HG03139 (cell line): ENCODE results near the gene TNNT1.
A peak's percentile ranks its signal among the peaks of the same experiment; 100 is the strongest.
"Not testable (repeated sequence)": the region's sequence is repeated elsewhere in the genome, so short reads cannot be mapped to it uniquely, and the experiment has no call there.

Experiments used
- ATAC-seq: cut with Tn5 transposase; IDR thresholded peaks from one replicate; pipeline ENCODE4 v1.9.1; 2021; ENCODE audit not compliant: unreplicated experiment

TNNT1 gene

DNA sequence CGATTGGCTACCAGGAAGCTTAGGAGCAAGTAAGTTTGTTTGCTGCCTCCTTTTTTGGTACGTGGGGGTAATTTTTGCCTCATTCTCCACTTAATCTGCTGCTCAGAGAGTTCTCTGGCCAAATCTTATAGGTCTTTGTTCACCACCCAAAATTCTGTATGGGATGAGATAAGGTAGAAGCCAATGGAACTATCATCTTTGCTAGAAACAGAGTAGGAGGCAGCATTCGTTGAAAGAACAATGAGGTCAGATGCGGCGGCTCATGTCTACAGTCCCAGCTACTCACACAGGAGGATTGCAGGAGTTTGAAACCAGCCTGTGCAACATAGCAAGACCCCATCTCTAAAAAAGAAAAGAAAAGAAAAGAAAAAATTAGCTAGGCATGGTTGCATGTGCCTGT is 22.4 kb upstream of the TNNT1 start:
- no peak for ATAC-seq

- no peak for ATAC-seq
Observed at GRCh38 chr19:55169136-55169535, 20.1 kb upstream of the TNNT1 start.

GRCh38 chr19:55166530-55167268 is 17.7 kb upstream of the TNNT1 start, which contains the start of gene DNAAF3:
TSS of gene DNAAF3 (minus strand) at chr19:55166613. CDS start at chr19:55166413, 200 bp downstream.
- ATAC-seq, result no peak

DNA sequence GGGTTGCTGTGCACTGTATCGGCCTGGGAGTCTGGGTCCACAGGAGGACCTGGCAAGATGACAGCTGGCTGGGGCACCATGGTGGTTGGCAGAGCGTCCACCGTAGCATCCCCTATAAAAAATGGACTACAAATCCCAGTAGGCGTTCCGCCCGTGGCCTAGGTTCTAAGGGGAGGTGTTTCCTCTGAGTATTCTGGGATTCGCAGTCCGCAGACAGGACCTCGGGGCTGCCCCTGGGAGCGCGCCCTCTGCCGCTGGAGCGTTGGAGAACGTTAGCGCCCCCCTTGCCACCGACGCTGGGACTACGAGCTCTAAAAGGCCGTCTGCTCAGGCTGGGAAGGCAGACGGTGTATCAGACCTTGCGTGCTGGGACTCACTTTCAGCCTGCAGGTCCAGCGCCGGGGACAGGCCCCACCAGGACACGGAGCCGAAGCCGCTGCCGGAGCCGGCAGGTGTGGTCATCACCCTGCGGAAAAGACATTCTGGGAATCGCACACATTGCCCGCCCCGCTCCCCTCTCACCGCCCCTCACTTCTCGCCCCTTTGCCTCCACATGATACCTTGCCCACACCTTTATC is 17.0 kb upstream of the TNNT1 start:
- no peak for ATAC-seq

DNA sequence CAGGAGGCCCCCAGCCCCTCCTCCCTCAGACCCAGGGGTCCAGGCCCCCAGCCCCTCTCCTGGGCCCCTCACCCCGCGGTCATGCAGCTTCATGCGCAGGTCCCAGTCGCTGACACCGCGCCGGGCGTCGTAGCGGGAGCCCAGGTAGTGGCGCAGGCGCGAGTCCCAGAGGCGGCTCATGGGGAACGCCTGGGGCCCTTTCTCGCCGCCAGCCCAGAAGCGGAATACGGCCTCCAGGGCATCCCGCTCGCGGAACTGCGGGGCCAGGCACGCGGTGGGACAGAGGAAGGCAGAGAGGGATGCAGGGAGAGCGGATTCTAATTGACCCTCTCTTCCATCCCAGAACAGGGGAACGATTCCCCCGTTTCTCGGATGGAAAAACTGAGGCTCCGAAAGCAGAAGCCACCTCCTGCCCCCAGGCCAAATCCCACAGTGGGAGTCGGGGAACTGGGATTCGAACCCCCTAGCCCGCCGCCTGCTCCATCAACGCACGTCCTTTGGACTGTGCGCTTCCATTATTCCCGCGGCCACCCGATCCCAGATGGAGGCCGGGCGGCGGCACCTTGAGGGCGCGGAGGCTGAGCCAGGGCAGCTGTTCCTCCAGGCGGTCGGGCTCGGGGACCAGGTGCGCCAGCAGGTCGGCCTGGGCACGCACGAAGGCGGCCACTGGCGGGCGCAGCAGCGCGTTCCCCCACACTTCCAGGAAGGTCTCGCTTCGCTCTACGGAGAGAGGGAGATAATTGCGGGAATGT is 12.7 kb upstream of the TNNT1 start:
- ATAC-seq, result no peak

GRCh38 chr19:55160986-55161365 is 12.0 kb upstream of the TNNT1 start:
- ATAC-seq, result no peak

DNA sequence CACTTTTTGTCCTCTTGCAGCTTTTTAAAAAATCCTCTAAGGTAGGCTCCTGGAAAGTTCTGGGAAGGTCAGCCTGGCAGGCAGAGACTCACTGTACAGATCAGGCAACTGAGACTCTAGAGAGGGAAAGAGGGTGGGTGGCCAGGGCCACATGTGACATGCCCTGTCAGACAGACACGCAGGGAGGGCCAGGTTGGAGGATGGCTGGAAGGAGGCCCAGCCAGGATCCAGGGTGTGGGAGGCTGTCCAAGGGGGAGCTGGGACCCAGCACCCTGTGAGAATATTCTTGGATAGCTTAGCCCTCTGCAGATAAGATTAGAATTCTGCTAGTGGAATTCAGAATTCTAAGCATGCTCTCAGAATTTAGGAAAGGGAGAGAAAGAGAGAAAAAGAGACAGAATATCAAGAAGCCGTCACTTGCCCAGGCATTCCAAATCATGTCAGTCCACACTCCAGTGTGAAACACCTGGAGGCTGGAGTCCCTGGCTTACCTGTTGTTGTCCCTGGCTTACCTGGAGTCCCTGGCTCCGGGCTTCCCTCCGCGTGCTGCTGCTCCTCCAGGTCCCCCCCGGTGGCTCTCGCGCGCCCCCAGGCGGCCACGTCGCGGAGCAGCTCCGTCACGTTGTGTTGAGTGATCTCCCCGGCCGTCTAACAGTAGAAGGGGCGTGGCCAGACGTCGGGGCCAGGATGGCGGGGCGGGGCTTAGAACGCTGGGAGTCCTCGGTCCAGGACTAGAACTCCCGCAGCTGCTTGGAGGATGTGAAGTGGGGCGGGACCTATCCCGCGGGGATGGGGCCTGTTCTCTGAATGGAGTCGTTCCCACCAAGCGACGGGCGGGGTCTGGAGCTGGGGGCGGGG is 11.4 kb upstream of the TNNT1 start:
- peak; percentile 58 for ATAC-seq

DNA sequence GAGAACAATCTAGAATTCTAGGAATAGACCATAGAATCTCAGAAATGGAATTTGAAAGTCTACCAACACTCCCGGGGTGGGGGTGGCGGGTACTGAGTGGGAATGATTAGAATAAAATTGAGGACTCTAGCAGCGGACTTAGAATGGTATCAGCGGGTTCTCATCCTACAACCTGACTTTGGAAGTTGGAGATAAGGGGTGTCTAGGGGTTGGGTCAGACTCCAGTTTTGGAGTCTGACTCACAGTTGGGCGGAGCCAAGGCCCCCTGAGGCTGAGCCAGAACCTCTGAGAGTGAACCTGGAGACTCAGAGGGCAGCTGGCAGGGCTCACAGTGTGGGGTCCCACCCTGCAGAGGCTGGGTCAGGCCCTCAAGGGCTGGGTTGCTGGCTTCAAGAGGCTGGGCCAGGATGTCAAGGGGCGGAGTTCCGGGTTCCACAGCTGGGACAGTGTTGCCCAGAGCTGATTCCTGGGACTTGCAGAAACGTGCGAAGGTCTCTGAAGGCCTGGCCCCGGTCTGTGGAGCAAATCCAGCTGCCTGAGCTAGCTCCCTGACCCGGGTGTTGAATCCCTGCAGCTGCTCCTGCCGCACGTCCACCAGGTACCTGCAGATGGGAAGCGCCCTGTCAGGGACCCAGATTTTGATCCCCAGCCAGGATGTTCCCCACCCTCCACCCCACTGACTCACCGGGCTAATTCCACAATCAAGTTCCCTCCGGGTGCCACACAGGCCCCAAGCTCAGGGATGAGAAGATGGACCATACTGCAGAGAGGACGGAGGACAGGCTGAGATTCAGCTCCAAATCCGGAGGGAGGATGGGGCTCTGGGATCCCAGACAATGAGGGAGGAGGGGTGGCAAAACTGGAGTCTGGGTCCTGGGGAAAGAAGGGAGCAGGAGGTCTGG is 10.1 kb upstream of the TNNT1 start:
- ATAC-seq, result no peak

DNA sequence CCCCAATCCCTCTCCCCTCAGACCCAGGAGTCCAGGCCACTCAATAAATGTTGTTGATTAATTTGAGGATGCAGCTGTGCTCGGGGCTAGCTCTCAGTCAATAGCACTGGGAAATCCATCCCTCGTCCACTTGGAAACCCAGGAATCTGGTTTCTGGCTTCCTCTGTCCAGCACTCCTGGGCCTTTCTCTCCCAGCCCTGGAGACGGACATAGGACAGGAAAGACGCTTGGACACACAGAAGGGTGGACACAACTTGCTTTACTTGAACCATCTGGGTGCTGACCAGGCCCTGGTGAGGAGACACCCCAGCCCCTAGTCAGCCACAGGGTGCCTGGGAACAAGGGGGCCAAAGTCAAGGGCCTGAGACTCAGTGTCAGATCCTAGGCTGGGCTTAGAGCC is 9.4 kb upstream of the TNNT1 start:
- ATAC-seq, result no peak

DNA sequence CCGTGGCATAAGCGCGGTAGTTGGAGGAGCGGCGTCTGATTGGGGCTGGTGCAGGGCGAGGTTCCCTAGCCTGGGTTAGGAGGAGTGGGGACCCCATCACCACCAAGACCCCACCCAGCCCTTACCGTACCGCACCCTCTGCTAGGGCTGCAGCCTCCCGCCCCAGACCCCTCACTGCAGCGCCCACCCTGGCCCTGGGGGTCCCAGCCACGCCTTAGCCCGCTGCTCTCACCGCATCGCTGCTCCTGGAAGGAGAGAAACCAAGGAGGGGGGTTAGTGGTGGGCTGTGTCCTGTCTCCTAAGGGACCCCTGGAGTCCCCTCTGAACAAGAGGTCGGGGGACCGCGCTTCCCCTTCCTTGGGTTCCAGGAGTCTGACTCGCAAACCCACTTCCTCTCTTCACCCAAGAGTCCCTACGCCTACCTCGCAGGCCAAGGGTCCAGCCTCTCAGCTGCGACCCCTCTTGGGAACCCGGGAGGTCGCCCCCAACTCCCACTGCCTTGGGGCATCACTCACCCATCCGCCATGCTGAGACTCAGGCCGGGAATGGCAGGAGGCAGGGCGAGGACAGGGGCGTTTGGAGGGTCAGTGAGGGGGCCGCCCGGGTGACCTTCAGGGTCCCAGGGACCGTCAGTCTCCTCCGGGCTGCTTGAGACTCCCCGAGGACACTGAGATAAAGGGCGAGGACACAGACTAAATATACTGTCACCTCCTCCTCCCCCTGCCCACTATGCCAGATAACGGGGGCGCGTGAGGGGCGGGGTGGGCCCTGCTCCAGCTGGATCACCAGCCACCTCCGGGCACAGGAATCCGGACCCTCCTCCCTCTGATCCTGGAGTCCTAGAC is 8.3 kb upstream of the TNNT1 start, which contains the start of gene TNNI3:
Gene TNNI3 (minus strand): TSS at position 669 of the 845 bp plus-strand sequence. CDS start 143 bp downstream, at position 526.
- ATAC-seq, result no peak

DNA sequence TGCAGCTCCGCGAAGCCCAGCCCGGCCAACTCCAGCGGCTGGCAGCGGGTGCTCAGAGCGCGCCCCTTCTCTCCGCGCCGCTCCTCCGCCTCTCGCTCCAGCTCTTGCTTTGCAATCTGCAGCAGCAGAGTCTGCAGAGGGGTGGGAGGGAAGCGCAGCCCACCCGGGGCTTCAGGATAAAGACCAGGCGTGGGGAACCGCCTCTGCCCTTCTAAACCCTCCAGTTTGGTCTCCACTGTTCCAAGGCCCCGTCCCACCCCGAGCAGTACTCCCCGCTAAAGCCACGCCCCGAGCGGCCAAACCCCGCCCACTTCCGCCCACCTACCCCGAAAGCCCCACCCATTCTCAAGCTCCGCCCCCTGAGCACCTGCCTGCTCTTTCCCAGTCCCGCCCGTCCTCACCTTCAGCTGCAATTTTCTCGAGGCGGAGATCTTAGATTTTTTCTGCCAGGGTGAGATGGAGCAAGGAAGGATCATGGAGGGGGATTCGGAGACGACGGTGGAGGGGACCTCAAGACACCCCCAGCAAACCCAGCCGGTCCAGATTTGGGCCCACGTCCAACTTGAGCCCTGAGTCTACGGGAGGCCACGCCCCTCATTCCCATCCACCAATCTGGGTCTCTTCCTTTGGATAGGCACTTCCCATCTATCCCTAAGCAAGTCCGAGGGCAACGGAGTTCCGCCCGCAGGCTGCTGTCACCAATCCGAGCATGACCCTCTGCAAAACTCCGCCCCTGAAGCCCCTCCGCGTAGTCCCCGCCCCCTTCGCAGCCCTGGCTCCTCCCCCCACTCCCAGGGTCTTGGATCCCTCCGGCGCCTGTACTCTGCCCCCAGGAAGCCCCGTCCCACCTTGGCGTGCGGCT is 7.4 kb upstream of the TNNT1 start:
- no peak for ATAC-seq

GRCh38 chr19:55155784-55156183 is 6.8 kb upstream of the TNNT1 start:
- not testable (repeated sequence) for ATAC-seq

DNA sequence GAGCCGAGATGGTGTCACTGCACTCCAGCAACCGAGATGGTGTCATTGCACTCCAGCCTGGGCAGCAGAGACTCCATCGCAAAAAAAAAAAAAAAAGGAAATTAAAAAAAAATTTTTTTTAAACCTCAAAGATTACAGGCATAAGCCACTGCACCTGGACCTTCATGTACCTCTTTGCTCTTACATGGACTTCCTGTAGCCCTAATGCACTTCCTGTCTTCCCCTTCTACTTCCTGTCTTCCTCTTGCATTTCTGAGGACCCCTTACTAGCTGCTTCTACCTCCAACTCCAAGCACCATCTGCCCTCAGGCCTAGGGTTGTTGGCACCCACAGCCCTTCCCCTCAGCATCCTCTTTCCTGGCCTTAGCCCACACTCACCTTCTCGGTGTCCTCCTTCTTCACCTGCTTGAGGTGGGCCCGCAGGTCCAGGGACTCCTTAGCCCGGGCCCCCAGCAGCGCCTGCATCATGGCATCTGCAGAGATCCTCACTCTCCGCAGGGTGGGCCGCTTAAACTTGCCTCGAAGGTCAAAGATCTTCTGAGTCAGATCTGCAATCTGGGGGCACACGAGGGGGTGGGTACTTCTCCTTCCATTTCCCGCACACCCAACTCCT is 4.8 kb upstream of the TNNT1 start:
- no peak for ATAC-seq

- no peak for ATAC-seq
Observed at GRCh38 chr19:55152017-55152416, 3.0 kb upstream of the TNNT1 start.

DNA sequence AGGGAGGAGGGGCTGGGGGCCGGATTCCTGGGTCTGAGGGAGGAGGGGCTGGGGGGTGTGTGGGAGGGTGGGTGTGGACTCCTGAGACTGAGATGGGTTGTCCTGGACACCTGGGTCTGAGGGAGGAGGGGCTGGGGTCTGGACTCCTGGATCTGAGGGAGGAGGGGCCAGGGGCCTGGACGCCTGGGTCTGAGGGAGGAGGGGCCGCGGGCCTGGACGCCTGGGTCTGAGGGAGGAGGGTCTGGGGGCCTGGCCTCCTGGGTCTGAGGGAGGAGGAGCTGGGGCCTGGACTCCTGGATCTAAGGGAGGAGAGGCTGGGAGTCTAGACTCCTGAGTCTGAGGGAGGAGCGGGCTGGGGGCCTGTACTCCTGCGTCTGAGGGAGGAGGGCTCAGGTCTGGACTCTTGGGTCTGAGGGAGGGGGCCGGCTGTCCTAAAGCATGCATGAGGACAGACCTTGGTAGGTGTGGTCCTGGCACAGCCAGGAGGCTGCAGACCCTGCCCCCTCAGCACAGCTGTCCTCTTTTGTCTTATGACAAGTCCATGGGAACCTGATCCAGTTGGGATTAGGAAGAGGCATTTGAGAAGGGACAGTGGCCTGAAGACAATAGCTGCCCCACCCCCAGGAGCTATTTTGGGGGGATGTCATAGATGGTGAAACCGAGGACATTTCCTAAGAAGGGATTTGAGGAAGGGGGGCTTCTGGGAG is 1.3 kb downstream of the TNNT1 start:
- ATAC-seq, result no peak

DNA sequence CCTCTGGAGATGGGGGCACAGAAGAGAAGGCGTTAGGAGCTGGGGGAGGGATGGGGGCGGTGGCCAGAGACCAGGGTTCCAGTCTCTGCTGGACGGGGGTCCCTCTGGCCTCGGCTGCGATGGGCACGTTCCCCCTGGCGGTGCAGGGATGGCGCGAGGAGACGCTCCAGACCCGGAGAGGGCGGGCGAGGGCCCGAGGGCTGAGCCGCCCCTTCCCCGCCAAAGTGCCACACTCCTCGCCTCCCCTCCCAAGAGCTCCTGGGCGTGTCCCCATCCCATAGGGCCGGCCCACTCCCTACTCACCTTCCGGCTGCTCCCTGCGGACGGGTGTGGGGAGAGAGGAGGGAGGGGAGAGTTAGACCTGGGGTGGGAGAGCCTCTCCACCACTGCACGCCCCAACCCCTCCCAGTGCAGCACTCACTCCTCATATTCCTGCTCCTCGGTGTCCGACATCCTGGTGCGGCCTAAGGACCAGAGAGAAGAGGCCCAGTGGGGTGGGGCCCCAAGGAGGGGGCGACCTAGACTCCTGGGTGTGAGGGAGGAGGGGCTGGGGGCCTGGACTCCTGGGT is 2.2 kb downstream of the TNNT1 start:
- ATAC-seq, result no peak
